Retinal pigment epithelial cell (primary cell): ENCODE measurements around the gene GALNT2.

ENCODE experiments used
- DNase-seq: peaks from one replicate; pipeline ENCODE4 v3.0.0-alpha.2; 2010; ENCODE audit warnings: low read depth
- H3K4me3 ChIP-seq: 2 replicates; pipeline ENCODE4 v1.5.1; 2011; ENCODE audit warnings: mild to moderate bottlenecking, low read length, control low read depth, moderate library complexity
- CTCF ChIP-seq: conservative IDR thresholded peaks from 2 replicates; pipeline ENCODE4 v1.5.1; 2011; ENCODE audit warnings: low read depth, low read length, control low read depth, inconsistent platforms

The GALNT2 gene

GRCh38 chr1:230211436-230212145 lies 144.6 kb downstream of the GALNT2 start:
- no peak for TF ChIP-seq CTCF
- DNase-seq, result no peak
- H3K4me3 ChIP-seq, result no peak overlapping the region

- no peak overlapping the region for H3K4me3 ChIP-seq
- TF ChIP-seq CTCF, result no peak
- DNase-seq, result no peak
These were observed 145.4 kb downstream of the GALNT2 start for GRCh38 chr1:230212405-230212936.

- no peak overlapping the region for H3K4me3 ChIP-seq
- peak; percentile 72 for TF ChIP-seq CTCF
- DNase-seq, result peak; percentile 39
These were observed 148.0 kb downstream of the GALNT2 start for GRCh38 chr1:230215031-230215430.

- DNase-seq, result no peak
- H3K4me3 ChIP-seq, result no peak overlapping the region
- TF ChIP-seq CTCF, result no peak
These were observed 148.5 kb downstream of the GALNT2 start for GRCh38 chr1:230215529-230215928.

GRCh38 chr1:230216896-230217295 lies 149.9 kb downstream of the GALNT2 start:
- no peak for DNase-seq
- no peak for TF ChIP-seq CTCF

GRCh38 chr1:230218667-230219066 lies 151.6 kb downstream of the GALNT2 start:
- H3K4me3 ChIP-seq, result no peak overlapping the region
- no peak for TF ChIP-seq CTCF
- DNase-seq, result no peak

More at GRCh38 chr1:230216896-230217295, 149.9 kb downstream of the GALNT2 start:
- H3K4me3 ChIP-seq, result no peak overlapping the region

- no peak for DNase-seq
- H3K4me3 ChIP-seq, result no peak overlapping the region
- TF ChIP-seq CTCF, result no peak
These were observed 152.4 kb downstream of the GALNT2 start for GRCh38 chr1:230219174-230220067.
